Left kidney (tissue), 2 donors: ENCODE data around the gene BTBD17. TPM values are rescaled to one million over a fixed set of nuclear protein-coding genes. Genes with fewer than 3 reads are reported as not detected.

ENCODE experiments used
- DNase-seq: peaks from one replicate; pipeline ENCODE4 v3.0.0-alpha.2; 2013
- polyA plus RNA-seq: library from polyadenylated mRNA; unstranded; fragments of 120-200 nt; gene quantifications from one replicate; pipeline ENCODE4 v1.2.1, GENCODE V29; 2013; ENCODE audit not compliant: insufficient read length

The BTBD17 gene
- polyA plus RNA-seq, 1 donor, result 0.13 TPM

GRCh38 chr17:74358697-74359096 is 3.0 kb downstream of the BTBD17 start:
- DNase-seq, result no peak

DNA sequence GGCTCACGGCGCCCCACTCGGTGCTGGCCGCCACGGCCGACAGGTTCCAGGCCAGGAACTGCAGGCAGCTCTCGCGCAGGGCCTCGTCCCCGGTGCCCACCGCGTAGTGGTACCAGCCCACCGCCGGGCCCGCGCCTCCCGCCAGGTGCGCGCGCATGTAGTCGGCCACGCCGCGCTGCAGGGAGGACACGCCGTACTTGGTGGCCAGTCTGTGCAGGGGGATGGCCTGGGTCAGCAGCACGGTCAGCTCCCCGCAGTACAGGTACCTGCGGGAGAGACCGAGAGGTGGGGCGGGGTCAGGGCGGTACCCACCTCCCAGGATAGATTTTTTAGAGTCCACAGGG is 4.2 kb downstream of the BTBD17 start:
- DNase-seq, result no peak

- no peak for DNase-seq
Observed at GRCh38 chr17:74356646-74357465, 4.8 kb downstream of the BTBD17 start.

- DNase-seq, result no peak
Observed at GRCh38 chr17:74355065-74355464, 6.6 kb downstream of the BTBD17 start.

- no peak for DNase-seq
Observed at GRCh38 chr17:74354561-74354960, 7.1 kb downstream of the BTBD17 start.

GRCh38 chr17:74354123-74354522 is 7.5 kb downstream of the BTBD17 start:
- DNase-seq, result no peak

GRCh38 chr17:74353446-74354060 is 8.1 kb downstream of the BTBD17 start:
- no peak for DNase-seq

- no peak for DNase-seq
Observed at GRCh38 chr17:74351552-74352210, 10.0 kb downstream of the BTBD17 start.

DNA sequence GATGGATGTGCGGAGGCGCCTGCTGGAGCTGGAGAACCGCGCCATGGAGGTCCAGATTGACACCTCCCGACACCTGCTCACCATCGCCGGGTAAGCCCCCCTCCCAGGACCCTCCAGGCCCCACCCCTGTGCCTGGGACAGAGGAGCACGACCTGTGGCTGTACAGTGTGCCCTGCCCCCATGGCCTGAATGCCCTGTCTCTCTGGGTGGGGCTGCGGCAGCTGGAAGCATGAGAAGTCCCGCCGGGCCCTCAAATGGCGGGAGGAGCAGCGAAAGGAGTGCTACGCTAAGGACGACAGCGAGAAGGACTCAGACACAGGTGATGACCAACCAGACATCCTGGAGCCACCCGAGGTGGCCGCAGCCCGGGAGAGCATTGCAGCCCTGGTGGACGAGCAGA is 11.2 kb downstream of the BTBD17 start:
- DNase-seq, result no peak

DNA sequence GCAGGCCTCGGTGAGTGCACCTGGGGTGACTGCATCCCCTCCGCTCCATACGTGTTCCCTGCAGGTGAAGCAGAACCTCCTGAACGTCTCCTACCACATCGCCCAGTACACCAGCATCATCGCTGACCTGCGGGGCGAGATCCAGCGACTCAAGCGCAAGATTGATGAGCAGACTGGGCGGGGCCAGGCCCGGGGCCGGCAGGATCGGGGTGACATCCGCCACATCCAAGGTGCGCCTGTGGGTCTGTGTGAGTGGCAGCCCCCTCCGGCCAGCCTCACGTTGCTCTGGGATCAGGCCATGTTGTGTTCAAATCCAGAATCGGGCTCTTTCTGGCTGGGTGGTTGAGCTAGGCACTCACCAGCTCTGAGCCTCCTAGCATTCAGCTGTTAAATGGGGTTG is 12.5 kb downstream of the BTBD17 start:
- no peak for DNase-seq

- DNase-seq, result no peak
Observed at GRCh38 chr17:74347646-74348045, 14.0 kb downstream of the BTBD17 start.

- DNase-seq, result no peak
Observed at GRCh38 chr17:74345433-74346241, 16.0 kb downstream of the BTBD17 start.

- DNase-seq, result no peak
Observed at GRCh38 chr17:74344658-74345057, 17.0 kb downstream of the BTBD17 start.

DNA sequence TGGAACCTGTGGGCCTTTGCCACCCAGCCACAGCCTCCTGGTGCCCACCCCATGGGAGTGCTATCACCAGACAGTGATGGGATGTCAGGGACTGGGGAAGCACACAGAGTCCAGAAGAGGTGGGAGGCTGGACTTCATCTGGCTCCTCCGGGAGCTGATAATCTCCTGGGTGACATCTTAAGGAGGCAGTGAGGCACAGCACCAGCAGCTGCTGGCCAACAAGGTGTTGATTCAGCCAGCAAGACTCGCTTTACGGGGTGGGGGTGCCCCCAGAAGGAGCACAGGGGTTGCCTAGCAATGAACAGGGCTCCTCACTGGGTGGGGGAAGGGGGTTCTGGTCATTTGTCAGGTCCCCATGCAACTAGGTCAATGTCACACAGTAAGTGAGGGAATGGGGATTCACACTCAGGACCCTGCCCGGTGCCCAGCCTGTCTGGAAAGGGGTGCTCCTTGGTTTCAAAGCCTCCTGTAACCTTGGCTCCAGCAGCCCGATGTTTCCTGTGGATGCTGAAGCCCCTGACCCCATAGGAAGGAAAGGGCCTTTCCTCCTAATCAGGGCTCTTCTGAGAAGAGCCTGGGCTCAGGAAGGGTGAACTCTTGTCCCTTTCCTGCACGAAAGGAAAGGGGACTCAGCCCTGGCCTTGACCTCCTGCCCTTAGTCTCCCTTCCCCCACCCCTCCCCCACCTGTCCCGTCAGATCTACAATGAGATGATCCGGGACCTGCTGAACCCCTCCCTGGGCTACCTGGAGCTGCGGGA is 18.0 kb downstream of the BTBD17 start:
- no peak for DNase-seq

- DNase-seq, result no peak
Observed at GRCh38 chr17:74343121-74343520, 18.5 kb downstream of the BTBD17 start.

DNA sequence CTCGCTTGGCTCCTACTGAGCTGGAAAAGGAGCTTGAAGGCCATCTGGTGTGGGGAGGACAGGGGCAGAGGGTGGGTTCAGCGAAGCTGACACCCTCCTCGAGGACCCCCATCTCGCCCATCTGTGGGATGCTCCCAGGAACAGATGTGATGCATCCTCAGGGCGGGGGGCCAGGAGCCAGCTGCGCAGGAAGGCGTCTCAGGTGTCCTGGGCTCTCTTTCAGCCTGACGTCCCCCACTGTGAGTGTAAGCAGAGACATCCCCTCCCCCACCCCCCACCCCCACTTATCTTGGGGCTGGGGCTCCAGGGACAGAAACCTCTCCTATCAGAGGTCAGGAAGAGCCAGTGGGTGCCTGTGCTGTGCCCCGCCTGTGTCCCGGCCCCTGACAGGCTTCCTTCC is 19.4 kb downstream of the BTBD17 start:
- no peak for DNase-seq

GRCh38 chr17:74340470-74341023 is 21.1 kb downstream of the BTBD17 start:
- no peak for DNase-seq

GRCh38 chr17:74339537-74340195 is 22.0 kb downstream of the BTBD17 start:
- no peak for DNase-seq

DNA sequence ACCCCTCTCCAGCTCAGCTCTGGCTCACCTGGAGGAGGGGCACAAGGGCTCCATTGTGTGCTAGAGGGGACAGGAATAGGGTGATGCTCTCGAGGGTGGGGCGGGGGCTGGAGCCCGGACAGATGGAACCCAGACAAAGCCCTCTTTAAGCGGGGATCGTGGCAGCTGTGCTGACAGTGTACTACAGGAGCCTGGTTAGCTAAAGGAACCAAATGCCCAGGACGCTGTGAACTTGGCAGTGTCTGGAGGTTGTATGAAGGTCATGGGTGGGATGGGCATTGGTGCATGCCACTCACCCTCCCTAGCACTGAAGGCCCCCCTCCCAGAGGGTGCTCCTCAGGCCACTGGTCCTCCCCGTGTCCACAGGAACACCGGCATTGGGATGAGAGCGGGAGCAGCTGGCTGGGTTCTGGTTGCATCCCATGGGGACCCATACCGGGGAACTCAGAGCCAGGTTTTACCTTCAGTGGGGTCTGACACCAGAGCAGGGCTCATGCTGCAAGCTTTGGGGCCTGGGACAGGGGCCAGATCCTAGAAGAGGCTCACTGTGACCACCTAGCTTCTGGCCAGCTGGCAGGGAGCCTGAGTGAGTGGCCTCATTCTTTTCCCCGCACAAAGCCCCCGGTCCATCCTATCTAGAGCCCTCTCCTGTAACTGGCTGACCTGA is 23.7 kb downstream of the BTBD17 start:
- no peak for DNase-seq

- no peak for DNase-seq
Observed at GRCh38 chr17:74336307-74336706, 25.4 kb downstream of the BTBD17 start.
